Esophagus muscularis mucosa (tissue), 4 donors: ENCODE measurements around the gene SNRPD1. TPM values are rescaled to one million over a fixed set of nuclear protein-coding genes. Genes with fewer than 3 reads are reported as not detected.
A peak's percentile ranks its signal among the peaks of the same experiment; 100 is the strongest.

ENCODE experiments used
- DNase-seq: peaks from one replicate; pipeline ENCODE4 v3.0.0-alpha.2; 2017; ENCODE audit errors: extremely low spot score
- H3K27ac ChIP-seq, 4 donors: fragments of 200-600 bp; sonication (generic); replicated peaks in 1 of 4; 1 replicate in 3 of 4; 2 replicates in 1 of 4; pipeline ENCODE4 v1.5.1; 2016 to 2019; ENCODE audit warnings: mild to moderate bottlenecking in 1 of 4
- H3K27me3 ChIP-seq, 4 donors: fragments of 200-600 bp; sonication (generic); one replicate each; pipeline versions ENCODE4 v1.5.1 to v1.6.0; 2016 to 2019
- H3K36me3 ChIP-seq, 4 donors: fragments of 200-600 bp; sonication (generic); one replicate each; pipeline ENCODE4 v1.5.1; 2016 to 2019
- H3K4me1 ChIP-seq, 4 donors: fragments of 200-600 bp; sonication (generic); one replicate each; pipeline ENCODE4 v1.5.1; 2016 to 2019
- H3K4me3 ChIP-seq, 4 donors: fragments of 200-600 bp; sonication (generic); 1 replicate in 2 of 4; 2 replicates in 2 of 4; pipeline ENCODE4 v1.5.1; 2016 to 2019; ENCODE audit warnings: mild to moderate bottlenecking in 4 of 4, moderate library complexity in 1 of 4
- H3K9me3 ChIP-seq, 4 donors: fragments of 200-600 bp; sonication (generic); 1 replicate in 3 of 4; 2 replicates in 1 of 4; pipeline ENCODE4 v1.5.1; 2016 to 2019
- EP300 ChIP-seq: sonication (generic); formaldehyde crosslinking; IDR thresholded peaks from one replicate; pipeline ENCODE4 v1.6.1; 2017; ENCODE audit warnings: antibody characterized with exemption
- POLR2A ChIP-seq: fragments of 450-650 bp; IDR thresholded peaks from one replicate; pipeline ENCODE4 v1.6.1; 2017; ENCODE audit warnings: antibody characterized with exemption, moderate library complexity, mild to moderate bottlenecking, low read depth
- POLR2AphosphoS5 ChIP-seq, 2 donors: sonication (generic); formaldehyde crosslinking; IDR thresholded peaks; one replicate each; pipeline ENCODE4 v1.6.1; 2017; ENCODE audit warnings: antibody characterized with exemption in 2 of 2
- WGBS: methylation state at CpG from one replicate; pipeline ENCODE4 v1.1.5; 2018; 5-methylcytosine and 5-hydroxymethylcytosine counted together
- intact Hi-C: fragments of 100-400 bp; cut with DNase I; formaldehyde crosslinking; loops from one replicate; pipeline ENCODE4 v1.15.1; 2023
- total RNA-seq, 4 donors: library from RNA; depleted of rRNA; stranded (reverse); fragments of >200 nt; gene quantifications; one replicate each; pipeline versions ENCODE4 v1.1.0 to v1.2.1, GENCODE V29; 2016
- TF ChIP-seq, protein P1 (sequence below), 3 experiments: fragments of 200-600 bp in 2 of 3; fragments of 450-650 bp in 1 of 3; sonication (generic) in 2 of 3; IDR thresholded peaks; one replicate each; pipeline ENCODE4 v1.5.1; 2017 to 2019; ENCODE audit warnings: antibody characterized with exemption in 3 of 3, mild to moderate bottlenecking in 2 of 3, moderate library complexity in 1 of 3

The SNRPD1 gene
- total RNA-seq, 4 donors from 2014 or later = 7.1 to 8.8 (median 8.1) TPM

DNA sequence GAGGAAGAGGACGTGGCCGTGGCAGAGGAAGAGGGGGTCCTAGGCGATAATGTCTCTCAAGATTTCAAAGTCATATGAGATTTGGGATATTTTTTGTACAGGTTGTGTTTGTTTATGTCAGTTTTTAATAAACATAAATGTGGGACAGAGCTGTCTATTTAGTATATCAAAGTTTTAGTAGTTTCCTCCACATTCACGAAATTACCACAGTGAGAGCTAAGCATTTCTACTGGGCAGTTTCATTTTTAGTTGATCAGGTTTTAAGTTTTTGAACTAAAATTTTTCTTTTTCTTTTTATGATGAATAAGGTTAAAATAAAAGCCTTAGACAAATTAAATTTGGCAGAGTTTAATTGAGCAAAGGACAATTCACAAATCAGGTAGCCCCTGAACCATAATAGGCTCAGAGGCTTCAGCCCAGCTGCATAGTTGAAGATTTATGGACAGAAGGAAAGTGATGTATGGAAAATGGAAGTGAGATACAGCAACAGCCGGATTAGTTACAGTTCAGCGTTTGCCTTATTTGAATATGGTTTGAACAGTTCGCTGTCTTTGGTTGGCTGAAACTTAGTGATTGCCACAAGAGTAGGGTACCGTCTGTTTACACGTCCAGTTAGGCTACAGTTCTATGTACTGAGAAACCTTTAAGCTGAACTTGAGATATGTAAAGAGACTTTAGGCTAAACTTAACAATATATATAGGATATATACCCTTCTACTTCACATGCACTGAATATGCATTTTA, 17.1 kb downstream of the SNRPD1 start:
- Histone ChIP-seq H3K27ac (no peak overlapping the region), H3K36me3 (peaks cover 33 to 78% (median 65%) of the 10 kb centered on the region in 4 donors), H3K27me3 (no peaks in the 10 kb centered on the region), H3K9me3 (no peaks in the 10 kb centered on the region), H3K4me3 (no peak overlapping the region), H3K4me1 (no peaks in the 10 kb centered on the region)
- WGBS = 82% methylated on average over 9 of the region's 9 CpGs
- intact Hi-C loops = no loop called here
- TF ChIP-seq, protein P1, sequence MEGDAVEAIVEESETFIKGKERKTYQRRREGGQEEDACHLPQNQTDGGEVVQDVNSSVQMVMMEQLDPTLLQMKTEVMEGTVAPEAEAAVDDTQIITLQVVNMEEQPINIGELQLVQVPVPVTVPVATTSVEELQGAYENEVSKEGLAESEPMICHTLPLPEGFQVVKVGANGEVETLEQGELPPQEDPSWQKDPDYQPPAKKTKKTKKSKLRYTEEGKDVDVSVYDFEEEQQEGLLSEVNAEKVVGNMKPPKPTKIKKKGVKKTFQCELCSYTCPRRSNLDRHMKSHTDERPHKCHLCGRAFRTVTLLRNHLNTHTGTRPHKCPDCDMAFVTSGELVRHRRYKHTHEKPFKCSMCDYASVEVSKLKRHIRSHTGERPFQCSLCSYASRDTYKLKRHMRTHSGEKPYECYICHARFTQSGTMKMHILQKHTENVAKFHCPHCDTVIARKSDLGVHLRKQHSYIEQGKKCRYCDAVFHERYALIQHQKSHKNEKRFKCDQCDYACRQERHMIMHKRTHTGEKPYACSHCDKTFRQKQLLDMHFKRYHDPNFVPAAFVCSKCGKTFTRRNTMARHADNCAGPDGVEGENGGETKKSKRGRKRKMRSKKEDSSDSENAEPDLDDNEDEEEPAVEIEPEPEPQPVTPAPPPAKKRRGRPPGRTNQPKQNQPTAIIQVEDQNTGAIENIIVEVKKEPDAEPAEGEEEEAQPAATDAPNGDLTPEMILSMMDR (IDR thresholded peaks at IDR 0.05) = no peak
- TF ChIP-seq POLR2AphosphoS5 (IDR thresholded peaks at IDR 0.05) (no peak), EP300 (no peak), POLR2A (no peak)
- no peak for DNase-seq

- H3K9me3 ChIP-seq = no peaks in the 10 kb centered on the region
- no peak for TF ChIP-seq POLR2A
- TF ChIP-seq POLR2AphosphoS5 (IDR thresholded peaks at IDR 0.05) = no peak
- TF ChIP-seq, protein P1 (IDR thresholded peaks at IDR 0.05) = peak in 1 of 3 experiments; percentile 5
- no peak overlapping the region for H3K27ac ChIP-seq
- H3K4me3 ChIP-seq = no peak overlapping the region
- DNase-seq = no peak
- no peaks in the 10 kb centered on the region for H3K27me3 ChIP-seq
- no peaks in the 10 kb centered on the region for H3K4me1 ChIP-seq
- H3K36me3 ChIP-seq = peaks cover 13 to 53% (median 42%) of the 10 kb centered on the region in 4 donors
- intact Hi-C loops = no loop called here
- WGBS = 100% methylated on average over 1 of the region's 1 CpG
These were observed 20.3 kb downstream of the SNRPD1 start for GRCh38 chr18:21632393-21632792.

DNA sequence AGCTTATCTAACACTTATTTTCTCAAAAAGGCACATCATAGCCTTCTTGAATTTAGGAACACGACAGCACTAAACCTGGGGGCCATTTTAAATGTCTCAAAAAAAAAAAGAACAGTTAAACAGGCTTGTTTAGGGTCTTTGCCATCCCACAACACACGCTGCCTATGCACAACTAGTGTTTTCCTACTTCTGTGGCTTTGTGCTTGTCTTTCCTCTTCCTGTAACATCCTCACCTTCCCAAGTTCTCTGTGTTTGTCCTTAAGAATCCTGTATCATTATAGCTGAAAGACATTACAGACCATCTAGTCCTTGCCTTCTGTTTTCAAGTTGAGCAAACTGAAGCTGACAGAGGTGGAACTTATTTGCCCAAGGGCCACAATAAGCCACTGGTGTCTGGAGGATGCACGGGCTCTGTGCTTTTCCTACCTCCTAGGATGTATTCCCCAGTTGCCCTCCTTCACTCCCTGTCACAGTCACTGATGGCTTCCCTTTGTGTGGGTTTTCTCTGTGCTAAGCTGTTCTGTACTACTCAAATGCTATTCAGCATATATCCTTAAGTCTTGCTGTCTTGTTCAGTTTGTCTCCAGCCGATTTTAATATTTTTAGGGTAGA, 22.6 kb downstream of the SNRPD1 start:
- no peak for TF ChIP-seq POLR2A
- TF ChIP-seq EP300 = no peak
- TF ChIP-seq, protein P1 (IDR thresholded peaks at IDR 0.05) = no peak
- no peak for TF ChIP-seq POLR2AphosphoS5 (IDR thresholded peaks at IDR 0.05)
- H3K4me3 ChIP-seq = no peak overlapping the region
- no peak for DNase-seq
- H3K9me3 ChIP-seq = no peaks in the 10 kb centered on the region
- peaks cover 8 to 33% (median 26%) of the 10 kb centered on the region in 4 donors for H3K36me3 ChIP-seq
- 86% methylated on average over 4 of the region's 4 CpGs for WGBS
- H3K4me1 ChIP-seq = no peaks in the 10 kb centered on the region
- no peak overlapping the region for H3K27ac ChIP-seq
- intact Hi-C loops = no loop called here
- no peaks in the 10 kb centered on the region for H3K27me3 ChIP-seq

GRCh38 chr18:21636769-21637168, 24.7 kb downstream of the SNRPD1 start:
- TF ChIP-seq, protein P1 (IDR thresholded peaks at IDR 0.05) = no peak
- no peak for TF ChIP-seq EP300
- no peak for TF ChIP-seq POLR2A
- TF ChIP-seq POLR2AphosphoS5 (IDR thresholded peaks at IDR 0.05) = no peak

More at GRCh38 chr18:21636769-21637168, 24.7 kb downstream of the SNRPD1 start:
- no peak for DNase-seq
- intact Hi-C loops = no loop called here
- WGBS = 97% methylated on average over 13 of the region's 13 CpGs
- H3K4me1 ChIP-seq = no peaks in the 10 kb centered on the region
- peaks cover 0 to 14% (median 8%) of the 10 kb centered on the region in 4 donors for H3K36me3 ChIP-seq
- no peaks in the 10 kb centered on the region for H3K9me3 ChIP-seq
- no peaks in the 10 kb centered on the region for H3K27me3 ChIP-seq
- no peak overlapping the region for H3K27ac ChIP-seq
- H3K4me3 ChIP-seq = no peak overlapping the region
